DND-41 (cell line): Measurements from ENCODE around the gene BPIFB6.

Experiments
- CTCF ChIP-seq: IDR thresholded peaks from 2 replicates; pipeline ENCODE4 v1.5.1; 2012; ENCODE audit warnings: borderline replicate concordance, low read length, moderate library complexity, mild to moderate bottlenecking; ENCODE audit not compliant: poor library complexity, severe bottlenecking; ENCODE audit errors: extremely low read depth
- EZH2 ChIP-seq: IDR thresholded peaks from 3 replicates; pipeline ENCODE4 v1.6.1; 2012; ENCODE audit warnings: borderline replicate concordance, low read depth, mild to moderate bottlenecking, moderate library complexity, low read length, inconsistent platforms; ENCODE audit not compliant: severe bottlenecking

- TF ChIP-seq CTCF = no peak
- TF ChIP-seq EZH2 = no peak
Observed at GRCh38 chr20:33071198-33071597, 39.8 kb downstream of the BPIFB6 start.
